ENCODE results near the gene LTB. TPM values are rescaled to one million over a fixed set of nuclear protein-coding genes. Genes with fewer than 3 reads are reported as not detected.
"Not testable (repeated sequence)": the region's sequence is repeated elsewhere in the genome, so short reads cannot be mapped to it uniquely, and the experiment has no call there.

Gene LTB
- total RNA-seq, 1 donor from 2014 or later: 7.0 TPM

- DNase-seq (ENCODE audit: low read depth): no peak
Measured at GRCh38 chr6:31609519-31610406, 27.5 kb upstream of the LTB start.

- DNase-seq (ENCODE audit: low read depth): no peak
Measured at GRCh38 chr6:31607317-31607716, 25.1 kb upstream of the LTB start.

GRCh38 chr6:31597006-31597405, 14.8 kb upstream of the LTB start:
- no peak for DNase-seq (ENCODE audit: low read depth)

- no peak for DNase-seq (ENCODE audit: low read depth)
Measured at GRCh38 chr6:31592396-31592771, 10.2 kb upstream of the LTB start.

DNA sequence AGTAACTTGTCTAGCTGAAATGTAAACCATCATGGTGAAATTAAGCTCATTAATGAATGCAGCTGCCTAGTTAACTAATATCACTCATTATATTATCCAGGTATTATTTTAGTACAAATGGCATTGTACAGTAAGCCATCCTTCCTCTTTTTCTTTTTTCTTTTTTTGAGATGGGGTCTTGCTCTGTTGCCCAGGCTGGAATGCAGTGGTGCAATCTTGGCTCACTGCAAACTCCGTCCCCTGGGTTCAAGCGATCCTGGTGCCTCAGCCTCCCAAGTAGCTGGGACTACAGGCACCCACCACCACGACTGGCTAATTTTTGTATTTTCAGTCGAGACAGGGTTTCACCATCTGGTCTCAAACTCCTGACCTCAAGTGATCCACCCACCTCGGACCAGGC, 8.5 kb upstream of the LTB start:
- DNase-seq (ENCODE audit: low read depth): not testable (repeated sequence)

DNA sequence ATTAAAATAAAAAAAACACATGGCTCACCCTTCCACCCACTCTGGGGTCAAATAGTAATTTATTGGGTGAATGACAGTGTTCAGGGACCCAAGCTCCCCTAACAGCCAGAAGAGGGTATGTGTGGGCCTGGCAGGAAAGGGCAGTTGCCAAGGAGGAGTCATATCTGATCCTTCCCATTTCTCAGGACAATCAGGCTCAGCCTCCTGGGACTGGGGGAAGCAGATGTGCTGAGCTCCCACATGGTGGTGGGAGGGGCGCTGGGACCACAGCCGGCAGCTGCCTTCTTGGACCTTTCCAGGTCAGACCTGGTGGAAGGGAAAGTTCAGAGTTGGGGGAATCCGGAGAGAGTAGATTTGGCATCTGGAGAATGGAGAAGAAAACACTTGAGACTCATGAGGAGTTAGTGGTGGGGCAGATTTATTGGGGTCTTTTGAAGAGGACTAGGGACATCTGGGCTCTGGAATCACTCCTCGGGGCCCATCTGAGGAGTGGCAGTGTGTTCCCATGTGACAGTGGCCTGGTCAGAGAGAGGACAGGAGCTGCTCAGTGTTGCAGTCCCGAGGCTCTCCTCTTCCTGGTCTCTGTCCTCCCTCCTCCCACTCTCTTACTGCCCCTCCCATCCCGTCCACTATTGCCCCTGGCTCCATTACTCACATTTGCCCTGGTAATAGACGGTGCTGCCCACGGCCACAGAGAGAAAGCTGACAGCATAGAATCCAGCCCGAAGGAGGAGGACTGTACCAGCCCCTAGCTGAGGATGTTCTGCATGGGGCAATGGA, 6.8 kb upstream of the LTB start:
- DNase-seq (ENCODE audit: low read depth): no peak

- DNase-seq (ENCODE audit: low read depth): no peak
Measured at GRCh38 chr6:31587791-31588777, 5.9 kb upstream of the LTB start.

GRCh38 chr6:31586599-31587281, 4.5 kb upstream of the LTB start:
- DNase-seq (ENCODE audit: low read depth): no peak

DNA sequence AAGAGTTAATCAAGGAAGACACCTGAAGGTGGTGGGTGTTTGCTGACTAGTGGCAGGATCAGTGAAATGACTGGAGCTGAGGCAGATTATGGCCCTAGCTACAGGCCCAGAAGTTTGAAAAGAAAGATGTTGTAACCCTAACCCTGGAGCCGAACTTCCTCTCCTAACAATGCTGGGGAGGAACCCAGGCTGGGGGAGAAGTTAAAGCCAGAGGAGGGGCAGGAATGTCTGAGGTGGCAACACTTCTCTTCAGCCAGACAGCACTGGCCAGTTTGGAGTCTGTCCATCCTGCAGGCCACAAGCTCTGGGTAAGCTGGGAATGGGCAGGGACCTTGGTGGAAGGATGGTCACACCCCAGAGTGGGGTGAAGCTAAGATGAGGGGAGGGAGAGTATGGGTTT, 3.8 kb upstream of the LTB start, which contains the start of gene LST1:
TSS of gene LST1 (plus strand) at position 270 of the 400 bp plus-strand sequence. CDS start 1,023 bp downstream, outside the sequence.
- no peak for DNase-seq (ENCODE audit: low read depth)

GRCh38 chr6:31585491-31585890, 3.3 kb upstream of the LTB start:
- DNase-seq (ENCODE audit: low read depth): no peak

GRCh38 chr6:31581434-31582229, 592 bp downstream of the LTB start:
- DNase-seq (ENCODE audit: low read depth): no peak

- peak; percentile 41 for DNase-seq (ENCODE audit: low read depth)
Measured at GRCh38 chr6:31580807-31581433, 1.3 kb downstream of the LTB start.

- DNase-seq (ENCODE audit: low read depth): no peak
Measured at GRCh38 chr6:31580438-31580740, 1.8 kb downstream of the LTB start.

DNA sequence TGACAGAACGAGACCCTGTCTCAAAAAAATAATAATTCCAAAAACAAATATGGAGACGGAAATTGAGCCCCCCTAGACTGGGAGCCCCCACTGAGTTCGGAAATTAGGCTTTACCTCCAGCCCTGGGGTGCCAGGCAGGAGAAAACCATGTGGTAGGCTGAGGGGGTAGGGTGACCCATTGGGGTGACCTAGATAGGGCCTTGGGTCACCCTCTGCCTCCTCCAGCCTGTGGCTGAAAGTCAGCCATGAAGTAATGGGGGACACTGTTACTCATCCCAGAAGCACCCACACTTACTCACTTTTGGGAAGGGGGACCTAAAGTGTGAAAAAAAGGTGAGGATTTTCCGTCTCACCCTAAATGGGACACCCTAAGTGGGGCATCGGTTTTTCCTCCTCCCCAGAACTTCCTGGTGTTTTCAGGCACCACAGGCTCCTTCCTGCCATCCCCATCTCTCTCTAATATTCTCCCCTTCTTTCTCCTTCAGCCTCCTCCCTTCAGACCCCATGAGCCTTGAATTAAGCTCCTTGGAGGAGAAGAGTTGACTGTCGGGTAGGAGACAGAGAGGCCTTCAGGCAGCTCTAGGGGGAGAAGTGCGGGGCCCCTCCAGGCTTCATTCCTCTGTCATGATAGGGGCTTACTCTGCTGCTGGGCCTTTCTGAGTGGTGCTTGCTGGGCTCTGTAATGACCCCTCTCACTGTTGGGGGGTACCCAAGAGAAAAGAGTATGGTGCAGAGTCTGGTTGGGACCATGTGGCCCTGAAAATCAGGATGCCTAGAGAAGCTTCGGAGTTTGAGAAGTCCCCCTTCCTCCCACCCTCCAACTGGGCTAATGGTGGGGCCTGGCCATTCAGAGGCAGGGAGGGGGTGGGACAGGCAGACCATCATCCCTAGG, 2.4 kb downstream of the LTB start:
- DNase-seq (ENCODE audit: low read depth): no peak

DNA sequence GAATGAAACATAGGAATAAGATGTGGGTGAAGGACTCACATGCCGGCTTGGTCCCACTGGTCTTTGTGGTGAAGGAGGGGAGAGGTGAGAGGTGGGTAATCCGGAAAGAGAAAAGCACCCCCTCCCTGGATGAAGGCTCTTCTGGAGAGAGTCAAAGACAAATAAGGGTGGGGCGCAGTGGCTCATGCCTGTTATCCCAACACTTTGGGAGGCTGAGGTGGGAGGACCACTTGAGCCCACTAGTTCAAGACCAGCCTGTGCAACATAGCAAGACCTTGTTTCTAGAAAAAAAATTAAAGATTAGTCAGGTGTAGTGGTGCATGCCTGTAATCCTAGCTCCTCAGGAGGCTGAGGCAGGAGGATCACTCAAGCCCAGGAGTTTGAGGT, 3.1 kb downstream of the LTB start:
- no peak for DNase-seq (ENCODE audit: low read depth)

GRCh38 chr6:31578184-31579118, 3.8 kb downstream of the LTB start:
- DNase-seq (ENCODE audit: low read depth): peak; percentile 91

DNA sequence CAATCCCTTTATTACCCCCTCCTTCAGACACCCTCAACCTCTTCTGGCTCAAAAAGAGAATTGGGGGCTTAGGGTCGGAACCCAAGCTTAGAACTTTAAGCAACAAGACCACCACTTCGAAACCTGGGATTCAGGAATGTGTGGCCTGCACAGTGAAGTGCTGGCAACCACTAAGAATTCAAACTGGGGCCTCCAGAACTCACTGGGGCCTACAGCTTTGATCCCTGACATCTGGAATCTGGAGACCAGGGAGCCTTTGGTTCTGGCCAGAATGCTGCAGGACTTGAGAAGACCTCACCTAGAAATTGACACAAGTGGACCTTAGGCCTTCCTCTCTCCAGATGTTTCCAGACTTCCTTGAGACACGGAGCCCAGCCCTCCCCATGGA, 4.7 kb downstream of the LTB start:
- no peak for DNase-seq (ENCODE audit: low read depth)

All from renal cortical epithelial cell (primary cell).